IMR-90 (cell line): ENCODE data around the gene LAMA3.

Source experiments
- CHD1 ChIP-seq: IDR thresholded peaks from 2 replicates; pipeline ENCODE4 v1.6.1; 2012; ENCODE audit warnings: low read depth, low read length, improper control_type of control experiment
- MAZ ChIP-seq: IDR thresholded peaks from 2 replicates; pipeline ENCODE4 v1.6.1; 2012; ENCODE audit warnings: low read depth, mild to moderate bottlenecking, low read length, improper control_type of control experiment, moderate library complexity, borderline replicate concordance
- MXI1 ChIP-seq: IDR thresholded peaks from 2 replicates; pipeline ENCODE4 v1.6.1; 2012; ENCODE audit warnings: low read depth, mild to moderate bottlenecking, low read length, moderate library complexity, borderline replicate concordance
- POLR2A ChIP-seq: IDR thresholded peaks from 2 replicates; pipeline ENCODE4 v1.6.1; 2012; ENCODE audit warnings: mild to moderate bottlenecking, low read depth, low read length
- RAD21 ChIP-seq: IDR thresholded peaks from 2 replicates; pipeline ENCODE4 v1.6.1; 2012; ENCODE audit warnings: low read length, improper control_type of control experiment
- SMC3 ChIP-seq: fragments of 150-350 bp; IDR thresholded peaks from 2 replicates; pipeline ENCODE4 v1.6.1; 2016; ENCODE audit warnings: low read depth, mild to moderate bottlenecking, antibody characterized with exemption, low read length, moderate library complexity
- TF ChIP-seq, protein P1 (sequence below): conservative IDR thresholded peaks from 2 replicates; pipeline ENCODE4 v1.5.1; 2012; ENCODE audit warnings: mild to moderate bottlenecking, low read depth, low read length, improper control_type of control experiment
- TF ChIP-seq, protein P2 (sequence below): fragments of 150-350 bp; IDR thresholded peaks from 2 replicates; pipeline ENCODE4 v1.6.1; 2017; ENCODE audit warnings: mild to moderate bottlenecking, antibody characterized with exemption, low read length, low read depth

DNA sequence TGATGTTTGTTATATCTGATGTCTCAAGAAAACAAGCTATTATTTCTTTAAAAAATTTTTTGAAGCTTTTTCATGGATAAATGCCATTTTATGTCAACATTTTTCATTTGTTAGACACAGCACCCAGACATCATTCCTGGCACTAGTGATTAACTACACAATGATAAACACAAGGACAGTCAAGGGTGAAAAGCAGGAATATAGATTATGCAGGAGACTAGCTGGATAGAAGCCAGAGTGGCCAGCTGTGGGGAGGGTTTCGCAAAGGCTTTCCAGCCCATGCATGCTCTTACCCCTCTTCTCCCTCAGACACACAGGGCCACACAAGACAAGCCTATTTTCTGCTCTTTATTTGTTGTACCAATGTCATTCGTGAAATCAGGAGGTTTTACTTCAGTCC lies 198.2 kb downstream of the LAMA3 start:
- TF ChIP-seq CHD1 (no peak), POLR2A (no peak), RAD21 (no peak), SMC3 (no peak), MXI1 (no peak), MAZ (no peak)
- TF ChIP-seq, protein P1, sequence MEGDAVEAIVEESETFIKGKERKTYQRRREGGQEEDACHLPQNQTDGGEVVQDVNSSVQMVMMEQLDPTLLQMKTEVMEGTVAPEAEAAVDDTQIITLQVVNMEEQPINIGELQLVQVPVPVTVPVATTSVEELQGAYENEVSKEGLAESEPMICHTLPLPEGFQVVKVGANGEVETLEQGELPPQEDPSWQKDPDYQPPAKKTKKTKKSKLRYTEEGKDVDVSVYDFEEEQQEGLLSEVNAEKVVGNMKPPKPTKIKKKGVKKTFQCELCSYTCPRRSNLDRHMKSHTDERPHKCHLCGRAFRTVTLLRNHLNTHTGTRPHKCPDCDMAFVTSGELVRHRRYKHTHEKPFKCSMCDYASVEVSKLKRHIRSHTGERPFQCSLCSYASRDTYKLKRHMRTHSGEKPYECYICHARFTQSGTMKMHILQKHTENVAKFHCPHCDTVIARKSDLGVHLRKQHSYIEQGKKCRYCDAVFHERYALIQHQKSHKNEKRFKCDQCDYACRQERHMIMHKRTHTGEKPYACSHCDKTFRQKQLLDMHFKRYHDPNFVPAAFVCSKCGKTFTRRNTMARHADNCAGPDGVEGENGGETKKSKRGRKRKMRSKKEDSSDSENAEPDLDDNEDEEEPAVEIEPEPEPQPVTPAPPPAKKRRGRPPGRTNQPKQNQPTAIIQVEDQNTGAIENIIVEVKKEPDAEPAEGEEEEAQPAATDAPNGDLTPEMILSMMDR = no peak
- TF ChIP-seq, protein P2, sequence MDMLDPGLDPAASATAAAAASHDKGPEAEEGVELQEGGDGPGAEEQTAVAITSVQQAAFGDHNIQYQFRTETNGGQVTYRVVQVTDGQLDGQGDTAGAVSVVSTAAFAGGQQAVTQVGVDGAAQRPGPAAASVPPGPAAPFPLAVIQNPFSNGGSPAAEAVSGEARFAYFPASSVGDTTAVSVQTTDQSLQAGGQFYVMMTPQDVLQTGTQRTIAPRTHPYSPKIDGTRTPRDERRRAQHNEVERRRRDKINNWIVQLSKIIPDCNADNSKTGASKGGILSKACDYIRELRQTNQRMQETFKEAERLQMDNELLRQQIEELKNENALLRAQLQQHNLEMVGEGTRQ = no peak
